Embryonic facial prominence (tissue), 1 donor: ENCODE results near the gene TFAP2B.

Experiments
- DNase-seq: peaks from one replicate; pipeline ENCODE4 v3.0.0-alpha.2; 2016; ENCODE audit errors: extremely low spot score

The TFAP2B gene

DNA sequence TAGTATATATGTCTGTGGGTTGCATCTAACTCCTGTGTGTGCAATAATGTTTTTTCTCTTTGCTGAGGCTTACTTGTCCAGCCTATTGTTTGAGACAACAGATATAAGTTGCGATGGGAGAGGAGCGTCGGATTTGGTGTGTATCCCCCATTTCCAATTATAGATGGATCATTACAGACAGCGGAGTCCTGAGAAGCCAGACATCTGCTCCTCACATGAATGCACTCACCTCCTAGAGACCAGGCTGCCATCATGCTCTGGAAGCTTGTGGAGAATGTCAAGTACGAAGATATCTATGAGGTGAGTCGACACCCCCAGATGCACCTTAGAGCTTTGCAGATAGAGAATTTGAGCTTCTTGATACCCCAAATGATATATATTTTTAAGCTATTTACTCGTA, at the start of gene TFAP2B:
Gene TFAP2B (plus strand): TSS at position 199 of the 400 bp plus-strand sequence. CDS start 21 bp downstream, at position 220.
- DNase-seq: no peak

DNA sequence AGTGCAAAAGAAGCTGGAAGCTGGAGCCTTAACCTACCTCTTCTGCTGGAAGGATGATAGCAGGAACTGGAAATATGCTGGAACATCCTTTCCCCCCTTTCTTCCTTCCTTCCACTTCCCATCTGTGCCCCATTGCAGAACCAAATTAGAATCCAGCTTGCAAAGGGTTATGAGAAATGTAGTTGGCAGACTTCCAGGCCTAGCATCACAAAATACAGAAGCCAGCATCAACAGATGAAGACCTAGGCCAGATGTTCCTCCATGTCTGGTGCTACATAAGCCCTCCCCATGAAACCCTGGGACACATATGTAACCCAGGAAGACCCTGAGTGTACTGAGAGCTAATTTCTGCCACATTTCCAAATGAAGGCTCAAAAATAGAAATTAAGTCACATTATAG, 40.0 kb upstream of the TFAP2B start:
- DNase-seq: no peak

DNA sequence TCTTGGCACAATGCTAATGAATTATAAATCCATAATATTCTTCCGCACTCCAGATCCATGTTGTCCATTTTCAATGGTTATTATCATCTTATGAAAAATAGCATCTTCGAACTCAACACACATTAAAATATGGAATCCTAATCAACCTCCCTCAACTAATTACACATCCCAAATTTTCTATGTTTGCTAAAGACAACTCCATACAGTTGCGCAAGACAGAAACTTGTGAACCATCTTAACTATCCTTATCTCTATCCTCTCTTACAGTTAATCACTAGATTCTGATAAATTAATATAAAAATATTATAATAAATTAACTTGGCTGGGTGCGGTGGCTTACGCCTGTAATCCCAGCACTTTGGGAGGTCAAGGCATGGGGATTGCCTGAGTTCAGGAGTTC, 38.3 kb upstream of the TFAP2B start:
- no peak for DNase-seq

DNA sequence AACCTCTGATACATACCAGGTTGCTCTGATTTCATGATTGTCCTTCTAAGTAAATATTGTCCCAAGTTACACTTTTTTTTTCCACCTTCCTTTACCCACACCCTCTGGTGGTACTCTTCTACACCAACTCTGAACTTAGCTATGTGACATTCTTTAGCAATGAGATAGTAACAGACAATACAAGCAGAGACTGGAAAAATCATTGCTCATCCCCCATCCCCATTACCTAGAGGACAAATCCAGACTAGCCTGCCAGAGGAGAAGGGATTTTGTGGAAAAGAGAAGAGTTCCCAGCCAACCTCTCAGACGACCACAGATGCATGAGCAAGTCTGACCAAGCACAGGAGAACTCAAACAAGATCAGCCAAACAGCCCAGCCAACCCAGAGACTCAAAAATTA, 32.8 kb upstream of the TFAP2B start:
- DNase-seq: no peak

DNA sequence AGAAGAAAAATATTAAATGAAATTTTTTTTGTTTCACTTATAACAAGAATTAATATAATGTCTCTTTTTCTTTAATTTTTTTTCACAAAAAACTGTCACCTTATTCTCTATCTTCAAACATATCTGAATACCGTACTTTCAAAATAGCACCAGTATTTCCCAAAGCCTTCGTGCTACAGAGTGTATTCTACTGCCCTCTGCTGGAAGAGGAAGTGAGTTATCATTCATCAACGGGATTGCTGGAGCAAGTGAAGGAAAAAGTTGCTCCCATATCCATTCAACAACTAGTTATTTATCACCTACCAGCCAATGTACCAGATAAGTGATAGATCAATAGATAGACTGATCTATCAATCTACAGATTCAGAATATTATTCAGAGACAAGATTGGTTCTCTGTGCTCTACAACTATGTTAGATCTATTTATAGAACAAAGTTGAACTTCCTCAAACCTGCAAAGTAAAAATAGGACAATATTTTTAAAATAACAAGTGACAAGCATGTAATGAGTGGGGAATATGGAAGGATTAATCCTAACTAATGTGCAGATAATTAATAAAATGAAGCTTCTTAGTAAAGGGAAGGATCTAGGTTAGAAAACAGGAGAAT, 26.7 kb upstream of the TFAP2B start:
- DNase-seq: no peak

GRCh38 chr6:50792771-50793170, 25.9 kb upstream of the TFAP2B start:
- no peak for DNase-seq

GRCh38 chr6:50795574-50795973, 23.1 kb upstream of the TFAP2B start:
- DNase-seq: no peak

DNA sequence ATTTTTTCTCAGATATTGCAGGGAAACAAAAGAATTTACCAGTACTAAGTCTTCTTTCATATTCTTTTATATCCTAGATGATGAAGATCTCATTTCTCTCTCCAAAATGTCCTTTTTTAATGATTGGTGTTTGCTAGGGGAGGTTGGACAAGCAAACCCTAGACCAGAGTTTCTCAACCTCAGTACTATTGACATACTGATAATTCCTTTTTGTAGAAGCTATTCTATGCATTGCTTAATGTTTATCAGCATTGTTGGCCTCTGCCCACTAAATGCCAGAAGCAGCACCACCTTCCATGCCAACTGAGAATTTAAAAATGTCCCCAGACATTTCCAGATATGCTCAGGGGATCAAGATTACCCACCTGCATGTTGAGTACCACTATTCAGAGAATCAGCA, 14.4 kb upstream of the TFAP2B start:
- no peak for DNase-seq

GRCh38 chr6:50807035-50807434, 11.6 kb upstream of the TFAP2B start:
- no peak for DNase-seq

GRCh38 chr6:50815436-50816114, 3.1 kb upstream of the TFAP2B start:
- DNase-seq: no peak

- peak; percentile 72 for DNase-seq
Observed at GRCh38 chr6:50816115-50816675, 2.5 kb upstream of the TFAP2B start.

DNA sequence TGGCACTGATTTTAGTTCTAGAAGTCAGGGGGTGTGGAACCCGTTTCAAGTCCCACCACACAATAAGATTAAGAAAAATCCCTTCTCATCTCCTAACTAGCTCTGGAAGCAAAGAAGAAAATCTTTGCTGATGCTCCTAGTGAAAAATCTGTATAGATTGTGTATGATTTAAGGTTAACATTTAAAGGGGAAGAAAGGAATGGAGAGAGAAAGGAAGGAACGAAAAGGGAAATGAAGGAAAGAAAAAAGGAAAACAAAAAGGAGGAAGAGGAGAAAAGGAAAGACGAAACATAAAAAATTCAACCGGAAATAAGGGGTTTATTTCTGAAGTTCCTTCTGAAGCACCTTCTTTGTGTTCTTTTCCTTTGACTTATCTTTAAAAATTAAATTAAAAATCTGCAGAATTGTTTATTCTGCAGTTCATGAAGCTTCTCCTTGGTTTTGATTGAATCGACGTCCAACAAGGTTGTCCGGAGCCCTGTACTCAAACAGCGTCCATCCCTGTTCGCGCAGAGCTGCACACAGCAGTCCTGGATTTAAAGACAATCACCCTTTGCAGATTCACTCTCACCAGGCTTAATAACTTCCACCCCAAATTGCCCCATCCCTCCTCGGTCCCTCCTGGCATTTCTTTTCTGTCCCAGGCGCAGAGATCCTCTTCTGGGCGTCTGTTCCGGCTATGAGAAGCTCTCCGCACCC, 1.6 kb upstream of the TFAP2B start:
- no peak for DNase-seq

DNA sequence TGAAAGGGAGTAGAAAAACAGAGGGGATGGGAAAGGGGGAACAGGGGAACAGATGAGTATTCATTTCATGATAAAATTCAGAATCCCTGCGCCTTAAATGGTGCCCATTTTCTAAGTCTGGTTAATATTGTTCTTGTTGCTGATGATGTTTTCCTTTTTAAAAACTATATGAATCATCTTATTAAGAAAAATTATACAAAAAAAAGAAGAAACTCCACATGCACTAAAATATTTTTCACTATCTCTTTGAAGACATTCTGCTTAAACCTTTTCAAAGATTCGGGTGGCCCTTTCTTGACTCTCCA, 1.1 kb upstream of the TFAP2B start:
- DNase-seq: no peak

GRCh38 chr6:50818020-50818419, 651 bp upstream of the TFAP2B start:
- DNase-seq: no peak

DNA sequence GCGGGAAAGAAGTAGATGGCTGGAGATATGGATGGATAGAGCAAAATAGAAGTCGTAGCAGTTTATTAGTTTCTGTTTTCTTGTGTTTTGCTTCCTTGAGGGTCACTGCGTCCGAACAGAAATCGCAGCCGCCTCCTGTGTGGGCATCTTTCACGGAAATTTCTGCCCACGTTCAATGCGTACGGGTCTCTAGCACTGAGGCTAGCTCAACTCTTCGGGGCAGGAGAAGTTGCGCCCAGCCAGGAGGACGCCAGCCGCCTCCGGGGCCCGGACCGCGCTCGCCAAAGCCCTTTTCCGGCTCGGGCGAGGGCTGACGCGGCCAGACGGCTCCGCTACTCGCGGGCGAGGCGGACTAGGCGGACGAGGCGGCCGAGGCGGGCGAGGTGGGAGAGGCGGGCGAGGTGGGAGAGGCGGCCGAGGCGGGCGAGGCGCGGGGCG, 814 bp downstream of the TFAP2B start:
- DNase-seq: no peak

- no peak for DNase-seq
Observed at GRCh38 chr6:50819904-50820868, 1.5 kb downstream of the TFAP2B start.

GRCh38 chr6:50820869-50821264, 2.2 kb downstream of the TFAP2B start:
- DNase-seq: no peak

GRCh38 chr6:50821441-50822077, 2.9 kb downstream of the TFAP2B start:
- no peak for DNase-seq

- no peak for DNase-seq
Observed at GRCh38 chr6:50822078-50822476, 3.4 kb downstream of the TFAP2B start.

- DNase-seq: no peak
Observed at GRCh38 chr6:50823094-50823920, 4.6 kb downstream of the TFAP2B start.
